IPS-18a (cell line): Measurements from ENCODE around the gene CLIC3.

Experiments
- H3K27ac ChIP-seq: one replicate; pipeline ENCODE4 v1.5.1; 2013; ENCODE audit warnings: low read length
- H3K27me3 ChIP-seq: one replicate; pipeline ENCODE4 v1.6.1; 2013; ENCODE audit warnings: mild to moderate bottlenecking, low read length; ENCODE audit not compliant: control insufficient read depth, insufficient read depth
- H3K36me3 ChIP-seq: one replicate; pipeline ENCODE4 v1.6.1; 2013; ENCODE audit warnings: low read depth, low read length; ENCODE audit not compliant: control insufficient read depth
- H3K4me1 ChIP-seq: one replicate; pipeline ENCODE4 v1.6.1; 2013; ENCODE audit warnings: low read depth, low read length; ENCODE audit not compliant: control insufficient read depth
- H3K4me3 ChIP-seq: one replicate; pipeline ENCODE4 v1.5.1; 2013; ENCODE audit warnings: low read length
- H3K9ac ChIP-seq: one replicate; pipeline ENCODE4 v1.6.1; 2013; ENCODE audit warnings: mild to moderate bottlenecking, low read length, moderate library complexity
- H3K9me3 ChIP-seq: one replicate; pipeline ENCODE4 v1.6.1; 2013; ENCODE audit warnings: low read depth, low read length; ENCODE audit not compliant: control insufficient read depth

The CLIC3 gene

DNA sequence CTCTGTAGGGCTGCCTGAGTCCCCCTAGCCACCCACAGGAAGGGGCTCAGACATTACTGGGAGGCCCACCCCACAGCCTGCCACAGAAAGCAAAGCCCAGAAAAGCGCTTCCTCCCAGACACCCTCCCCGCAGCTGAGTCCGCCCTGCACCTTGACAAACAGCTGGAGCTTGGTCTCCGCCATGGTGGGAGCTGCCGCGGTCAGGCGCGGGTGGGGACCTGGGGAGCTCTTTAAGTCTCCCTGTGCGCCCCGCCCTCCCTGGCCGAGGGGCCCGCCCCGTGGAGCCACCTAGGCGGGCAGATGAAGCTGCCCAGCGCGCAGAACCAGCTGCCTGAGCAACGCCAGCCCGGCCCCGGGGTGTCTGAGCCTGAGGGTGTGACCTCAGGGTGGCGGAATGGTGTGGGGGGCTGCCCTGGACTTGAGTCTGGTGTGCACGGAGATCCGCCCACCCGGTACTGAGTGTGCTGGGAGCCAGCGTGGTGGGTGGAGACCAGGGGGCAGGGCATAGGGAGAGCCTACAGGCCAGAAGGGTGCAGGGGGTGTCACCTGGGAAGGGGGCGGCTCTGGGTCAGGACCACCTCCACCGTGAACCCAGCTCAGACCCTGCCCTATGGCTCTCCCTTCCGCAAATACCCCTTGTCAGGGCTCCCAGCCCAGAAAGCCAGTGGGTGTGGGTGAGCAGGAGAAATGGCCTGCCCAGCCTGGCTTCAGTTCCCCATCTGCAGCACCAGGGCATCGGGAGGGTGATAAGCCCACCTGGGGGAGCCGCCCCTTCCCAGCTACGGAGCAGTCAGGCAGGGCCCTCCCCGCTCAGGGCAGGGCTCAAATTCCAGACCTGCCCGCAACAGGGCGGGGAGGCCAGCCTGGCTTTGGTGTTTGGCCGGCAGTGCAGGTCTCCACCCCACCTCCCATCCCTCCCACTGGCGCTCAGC is at the start of gene CLIC3:
CLIC3 (minus strand) TSS at position 208 of the 932 bp plus-strand sequence; CDS start at position 183, 25 bp downstream.
- Histone ChIP-seq H3K4me3 (peak within 1 kb of the TSS; percentile 30), H3K9me3 (no peaks in the 10 kb centered on the region), H3K4me1 (peaks cover 8% of the 10 kb centered on the region), H3K27me3 (no peaks in the 10 kb centered on the region), H3K27ac (no peak within 1 kb of the TSS), H3K36me3 (peaks cover 3% of the 10 kb centered on the region), H3K9ac (no peak within 1 kb of the TSS)

DNA sequence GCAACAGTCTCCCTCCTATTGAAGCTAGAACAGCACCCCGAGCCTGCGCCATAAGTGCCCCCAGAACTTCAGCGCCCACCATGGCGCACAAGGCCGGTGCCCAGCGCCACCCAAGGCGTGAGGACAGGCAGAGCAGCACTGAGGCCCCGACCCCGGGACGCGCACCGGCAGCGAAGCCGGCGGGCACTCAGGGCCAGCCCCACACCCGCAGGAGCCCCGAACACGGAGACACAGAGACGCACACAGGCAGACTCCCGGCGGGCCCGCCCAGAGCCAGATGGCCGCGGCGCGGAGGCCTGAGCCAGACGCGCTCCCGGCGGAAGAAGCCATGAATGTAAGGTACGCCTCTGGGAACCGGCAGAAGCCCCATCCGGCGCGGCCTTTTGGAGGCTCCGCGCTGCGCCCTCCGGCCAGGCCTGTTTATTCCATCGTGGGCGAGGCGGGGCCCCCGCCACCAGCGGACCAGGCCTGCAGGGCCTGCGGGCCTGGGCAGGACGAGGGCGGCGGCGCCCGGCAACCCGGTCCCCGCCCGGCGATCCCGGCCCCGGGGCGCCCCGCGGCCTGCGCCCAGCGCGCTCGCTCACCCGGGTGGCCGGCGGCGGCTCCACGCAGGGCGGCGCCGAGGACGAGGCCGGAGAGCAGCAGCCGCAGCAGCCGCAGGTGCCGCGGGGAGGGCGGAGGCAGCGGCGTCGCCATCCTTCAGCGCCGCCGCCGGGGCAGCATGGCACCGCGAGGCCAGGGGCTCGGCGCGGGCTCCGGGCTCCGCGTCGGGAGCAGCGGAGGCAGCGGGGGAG is 49.1 kb upstream of the CLIC3 start:
- peaks cover 53% of the 10 kb centered on the region for H3K27me3 ChIP-seq
- no peak overlapping the region for H3K27ac ChIP-seq
- H3K4me3 ChIP-seq, result peak overlapping the region; percentile 71
- H3K9ac ChIP-seq, result no peak overlapping the region
- H3K36me3 ChIP-seq, result no peaks in the 10 kb centered on the region
- no peaks in the 10 kb centered on the region for H3K9me3 ChIP-seq
- no peaks in the 10 kb centered on the region for H3K4me1 ChIP-seq

GRCh38 chr9:137044502-137045177 is 48.3 kb upstream of the CLIC3 start:
- Histone ChIP-seq H3K9me3 (no peaks in the 10 kb centered on the region), H3K36me3 (peaks cover 3% of the 10 kb centered on the region), H3K27me3 (peaks cover 44% of the 10 kb centered on the region), H3K4me1 (no peaks in the 10 kb centered on the region), H3K27ac (no peak overlapping the region), H3K4me3 (peak overlapping the region; percentile 55), H3K9ac (no peak overlapping the region)

GRCh38 chr9:137044037-137044436 is 47.7 kb upstream of the CLIC3 start:
- Histone ChIP-seq H3K9ac (no peak overlapping the region), H3K4me3 (no peak overlapping the region), H3K4me1 (no peaks in the 10 kb centered on the region), H3K36me3 (peaks cover 3% of the 10 kb centered on the region), H3K27me3 (peaks cover 38% of the 10 kb centered on the region), H3K27ac (no peak overlapping the region), H3K9me3 (no peaks in the 10 kb centered on the region)

DNA sequence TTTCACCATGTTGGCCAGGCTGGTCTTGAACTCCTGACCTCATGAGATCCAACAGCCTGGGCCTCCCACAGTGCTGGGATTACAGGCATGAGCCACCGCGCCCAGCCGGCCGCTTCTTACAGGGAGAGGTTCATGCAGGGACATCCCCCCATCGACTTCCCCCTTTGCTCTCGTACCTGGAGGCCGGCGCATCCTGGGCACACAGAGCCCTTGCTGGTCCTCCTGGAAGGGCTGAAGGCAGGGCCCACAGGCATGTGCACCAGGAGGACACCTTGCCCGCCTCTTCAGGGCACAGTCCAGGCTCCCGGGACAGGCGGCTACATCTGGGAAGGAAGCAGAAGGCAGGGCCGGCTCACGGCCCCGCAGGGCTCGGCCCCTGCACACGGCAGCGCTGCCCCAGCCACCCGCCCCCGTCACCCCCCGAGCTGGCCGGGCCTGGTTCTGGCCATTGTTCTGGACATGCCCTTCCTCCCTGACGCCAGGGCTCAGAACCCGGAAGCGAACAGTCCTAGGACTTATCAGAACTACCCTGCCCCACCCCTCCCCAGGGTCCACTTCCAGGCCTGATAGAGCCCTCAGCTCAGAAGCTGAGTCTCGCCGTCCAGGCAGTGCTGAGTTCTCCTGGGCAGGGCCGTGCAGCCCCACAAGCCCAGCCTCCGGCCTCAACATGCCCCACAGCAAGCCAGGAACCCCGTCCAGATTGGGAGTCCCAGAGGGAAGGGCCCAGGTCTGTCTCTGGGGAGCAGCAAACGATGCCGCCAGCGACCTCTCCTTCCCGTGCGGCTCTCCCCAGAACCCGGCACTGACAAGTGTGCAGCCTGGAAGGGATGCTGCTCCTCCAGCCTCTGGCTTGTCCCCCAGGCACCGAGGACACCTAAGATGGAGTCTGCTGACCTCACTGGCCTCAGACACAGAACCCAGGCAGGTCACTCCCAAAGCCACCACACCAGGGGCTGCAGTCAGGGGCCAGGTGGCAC is 46.7 kb upstream of the CLIC3 start:
- Histone ChIP-seq H3K9me3 (no peaks in the 10 kb centered on the region), H3K36me3 (peaks cover 3% of the 10 kb centered on the region), H3K9ac (no peak overlapping the region), H3K4me1 (no peaks in the 10 kb centered on the region), H3K27me3 (peaks cover 30% of the 10 kb centered on the region), H3K4me3 (no peak overlapping the region), H3K27ac (no peak overlapping the region)

GRCh38 chr9:137041124-137041523 is 44.8 kb upstream of the CLIC3 start:
- H3K9me3 ChIP-seq, result no peaks in the 10 kb centered on the region
- no peak overlapping the region for H3K27ac ChIP-seq
- no peak overlapping the region for H3K4me3 ChIP-seq
- H3K9ac ChIP-seq, result no peak overlapping the region
- no peaks in the 10 kb centered on the region for H3K4me1 ChIP-seq
- peaks cover 15% of the 10 kb centered on the region for H3K27me3 ChIP-seq
- peaks cover 3% of the 10 kb centered on the region for H3K36me3 ChIP-seq

GRCh38 chr9:137040568-137040967 is 44.2 kb upstream of the CLIC3 start:
- peaks cover 3% of the 10 kb centered on the region for H3K36me3 ChIP-seq
- no peak overlapping the region for H3K9ac ChIP-seq
- H3K9me3 ChIP-seq, result no peaks in the 10 kb centered on the region
- no peaks in the 10 kb centered on the region for H3K4me1 ChIP-seq
- no peak overlapping the region for H3K4me3 ChIP-seq
- peaks cover 15% of the 10 kb centered on the region for H3K27me3 ChIP-seq
- H3K27ac ChIP-seq, result no peak overlapping the region

DNA sequence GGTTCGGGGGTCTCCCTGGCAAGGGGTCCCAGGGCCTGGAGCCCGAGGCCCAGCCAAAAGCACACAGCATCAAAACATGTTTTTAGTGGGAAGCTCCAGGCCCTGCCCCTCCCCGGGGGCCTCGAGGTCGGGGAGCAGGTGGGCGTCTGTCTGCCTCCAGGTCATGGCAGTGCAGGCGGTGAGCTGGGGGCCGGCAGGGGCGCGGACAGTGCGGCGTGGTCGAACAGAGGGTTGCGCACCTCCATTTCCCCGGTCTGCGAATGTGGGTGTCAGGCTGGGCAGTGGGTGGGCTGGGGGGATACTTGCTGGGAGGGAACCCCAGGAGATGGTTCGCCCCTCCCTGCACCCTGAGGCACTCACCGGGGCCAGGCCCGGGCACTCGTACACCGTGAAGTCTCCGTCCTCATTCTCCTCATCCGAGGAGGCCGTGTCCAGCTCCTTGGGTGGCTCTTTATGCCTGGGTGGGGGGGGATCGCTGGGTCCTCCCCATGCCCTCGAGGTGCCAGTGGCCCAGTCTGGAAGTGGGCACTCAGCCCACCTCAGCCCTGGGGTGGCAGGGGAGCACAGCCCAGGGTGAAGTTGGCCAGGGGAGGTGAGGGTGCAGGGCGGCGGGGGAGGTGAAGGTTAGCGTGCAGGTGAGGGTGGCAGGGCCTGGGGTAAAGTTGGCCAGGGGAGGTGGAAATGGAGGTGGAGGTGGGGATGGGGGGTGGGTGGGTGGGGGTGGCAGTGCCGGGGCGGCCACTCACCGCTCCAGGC is 43.4 kb upstream of the CLIC3 start:
- H3K4me3 ChIP-seq, result no peak overlapping the region
- H3K9ac ChIP-seq, result no peak overlapping the region
- peaks cover 7% of the 10 kb centered on the region for H3K27me3 ChIP-seq
- H3K4me1 ChIP-seq, result no peaks in the 10 kb centered on the region
- H3K36me3 ChIP-seq, result peaks cover 3% of the 10 kb centered on the region
- H3K27ac ChIP-seq, result no peak overlapping the region
- H3K9me3 ChIP-seq, result no peaks in the 10 kb centered on the region

DNA sequence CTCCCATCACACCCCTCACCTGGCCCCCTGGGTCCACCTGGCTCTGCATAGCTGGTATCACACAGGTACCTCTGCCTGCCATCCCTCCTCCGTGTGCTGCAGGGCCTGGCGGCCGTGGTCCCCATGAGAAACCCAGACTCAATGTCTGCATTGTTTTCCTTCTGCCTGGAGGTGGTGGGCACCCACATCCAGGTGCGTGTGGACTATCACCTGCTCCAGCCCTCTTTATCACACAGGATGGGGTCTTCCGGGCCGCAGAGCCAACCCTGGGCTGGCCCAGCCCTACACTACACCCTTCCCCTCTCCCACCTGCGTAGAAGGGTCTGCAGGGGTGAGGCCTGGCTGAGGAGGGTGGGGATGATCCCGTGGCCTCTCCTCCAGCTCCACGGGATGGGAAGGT is 42.5 kb upstream of the CLIC3 start:
- no peaks in the 10 kb centered on the region for H3K27me3 ChIP-seq
- H3K36me3 ChIP-seq, result peaks cover 3% of the 10 kb centered on the region
- H3K27ac ChIP-seq, result no peak overlapping the region
- H3K9ac ChIP-seq, result no peak overlapping the region
- no peaks in the 10 kb centered on the region for H3K9me3 ChIP-seq
- no peaks in the 10 kb centered on the region for H3K4me1 ChIP-seq
- no peak overlapping the region for H3K4me3 ChIP-seq

DNA sequence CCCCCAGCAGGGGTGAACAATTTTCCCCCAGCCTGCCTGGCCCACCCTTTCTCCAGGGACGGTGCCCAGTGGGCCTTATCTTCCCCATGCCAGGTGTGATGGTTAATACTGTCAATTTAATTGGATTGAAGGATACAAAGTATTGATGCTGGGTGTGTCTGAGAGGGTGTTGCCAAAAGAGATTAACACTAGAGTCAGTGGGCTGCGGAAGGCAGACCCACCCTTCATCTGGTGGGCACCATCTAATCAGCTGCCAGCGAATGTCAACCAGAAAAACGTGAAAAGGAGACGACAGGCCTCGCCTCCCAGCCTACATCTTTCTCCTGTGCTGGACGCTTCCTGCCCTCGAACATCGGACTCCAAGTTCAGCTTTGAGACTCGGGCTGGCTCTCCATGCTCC is 41.1 kb upstream of the CLIC3 start:
- Histone ChIP-seq H3K27ac (no peak overlapping the region), H3K9ac (no peak overlapping the region), H3K36me3 (peaks cover 3% of the 10 kb centered on the region), H3K4me3 (no peak overlapping the region), H3K4me1 (no peaks in the 10 kb centered on the region), H3K27me3 (no peaks in the 10 kb centered on the region), H3K9me3 (no peaks in the 10 kb centered on the region)
